Caco-2 (cell line): ENCODE measurements around the gene SLC44A4. TPM values are rescaled to one million over a fixed set of nuclear protein-coding genes. Genes with fewer than 3 reads are reported as not detected.

Experiments
- BruUV-seq: library from RNA; stranded (reverse); fragments of 400-500 nt; replicated peaks from 2 replicates; lab custom pipeline; 2021; lab: Mats Ljungman, UMichigan
- CTCF ChIA-PET: fragments of 300-600 bp; sonication (Branson Sonifier 250); formaldehyde crosslinking; loops from one replicate; lab custom pipeline; 2022; ENCODE audit warnings: antibody characterized with exemption; lab: Charles Lee
- POLR2A ChIA-PET: fragments of 300-600 bp; sonication (Branson Sonifier 250); formaldehyde crosslinking; loops from one replicate; lab custom pipeline; 2022; ENCODE audit warnings: antibody characterized with exemption; lab: Charles Lee
- DNase-seq, 2 experiments: peaks; one replicate each; pipeline versions ENCODE4 v3.0.0 to v3.0.0-alpha.2; 2020 to 2022
- H3K27me3 ChIP-seq: replicated peaks from 2 replicates; pipeline ENCODE4 v1.6.0; 2011; ENCODE audit warnings: low read length; ENCODE audit not compliant: control insufficient read depth, insufficient read depth
- H3K36me3 ChIP-seq: 2 replicates; pipeline ENCODE4 v1.5.1; 2011; ENCODE audit warnings: low read length; ENCODE audit not compliant: control insufficient read depth, insufficient read depth
- H3K4me1 ChIP-seq: fragments of 250-450 bp; sonication (Bioruptor Pico); 2 replicates; pipeline ENCODE4 v1.5.1; 2020; ENCODE audit warnings: mild to moderate bottlenecking
- H3K4me3 ChIP-seq: 2 replicates; pipeline ENCODE4 v1.5.1; 2011; ENCODE audit warnings: low read depth, mild to moderate bottlenecking, control low read depth, low read length
- H3K9me3 ChIP-seq: fragments of 250-450 bp; sonication (Bioruptor Pico); 2 replicates; pipeline ENCODE4 v1.5.1; 2020; ENCODE audit warnings: mild to moderate bottlenecking, moderate library complexity
- H3K27ac Mint-ChIP-seq: one replicate; pipeline ENCODE4 v1.8.0; 2022; ENCODE audit warnings: mixed read lengths; ENCODE audit not compliant: unreplicated experiment
- H3K27me3 Mint-ChIP-seq: one replicate; pipeline ENCODE4 v1.8.0; 2022; ENCODE audit warnings: mixed read lengths; ENCODE audit not compliant: insufficient read depth, unreplicated experiment
- H3K36me3 Mint-ChIP-seq: one replicate; pipeline ENCODE4 v1.8.0; 2022; ENCODE audit warnings: mild to moderate bottlenecking, mixed read lengths; ENCODE audit not compliant: insufficient read depth, unreplicated experiment
- H3K4me1 Mint-ChIP-seq: one replicate; pipeline ENCODE4 v1.8.0; 2022; ENCODE audit warnings: low read depth, mixed read lengths; ENCODE audit not compliant: unreplicated experiment
- H3K4me3 Mint-ChIP-seq: one replicate; pipeline ENCODE4 v1.8.0; 2022; ENCODE audit warnings: mild to moderate bottlenecking, moderate library complexity, mixed read lengths; ENCODE audit not compliant: unreplicated experiment
- H3K9me3 Mint-ChIP-seq: one replicate; pipeline ENCODE4 v1.8.0; 2022; ENCODE audit warnings: mixed read lengths; ENCODE audit not compliant: unreplicated experiment
- CTCF ChIP-seq, 2 experiments: fragments of 200-600 bp in 1 of 2; IDR thresholded peaks; 1 replicate in 1 of 2; 2 replicates in 1 of 2; pipeline versions ENCODE4 v1.5.1 to v1.8.0; 2011 to 2022; ENCODE audit warnings: antibody characterized with exemption in 1 of 2, control low read depth in 1 of 2, inconsistent platforms in 1 of 2, low read depth in 1 of 2, low read length in 1 of 2, mild to moderate bottlenecking in 1 of 2, moderate library complexity in 1 of 2; ENCODE audit not compliant: insufficient read depth in 1 of 2, severe bottlenecking in 1 of 2, unreplicated experiment in 1 of 2
- intact Hi-C: fragments of 100-400 bp; cut with micrococcal nuclease; formaldehyde crosslinking; loops from one replicate; pipeline ENCODE4 v1.10.0; 2022; ENCODE audit not compliant: unreplicated experiment
- total RNA-seq: library from RNA; stranded (reverse); gene quantifications from 2 replicates; pipeline ENCODE4 v1.2.3, GENCODE V29; 2022

The SLC44A4 gene
- total RNA-seq, 1 experiment from 2014 or later: 0.57 TPM

DNA sequence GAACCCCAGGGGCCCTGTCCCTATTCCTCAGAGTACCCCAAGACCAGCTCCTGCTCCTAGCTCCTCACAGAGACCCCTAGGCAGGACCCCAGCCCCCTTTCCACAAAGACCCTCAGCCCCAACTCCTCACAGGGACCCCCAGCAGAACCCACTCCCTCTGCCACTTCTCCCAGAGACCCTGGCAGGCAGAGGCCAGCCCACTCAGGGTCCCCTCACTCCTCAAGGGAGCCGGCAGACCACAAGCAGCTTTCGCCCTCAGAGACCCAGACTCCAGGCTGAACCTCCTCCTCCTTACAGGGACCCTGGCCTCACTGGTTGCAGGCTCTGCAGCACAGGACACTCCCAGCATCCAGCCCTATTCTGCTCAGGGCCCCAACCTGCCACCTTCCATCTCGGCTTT is 575 bp downstream of the SLC44A4 start:
- no TSS peak for BruUV-seq
- Histone ChIP-seq H3K36me3 (no peaks in the 10 kb centered on the region; the same call in 1 of the 2 replicates), H3K27me3 (no peaks in the 10 kb centered on the region), H3K4me1 (peaks cover 15% of the 10 kb centered on the region; the same call in 1 of the 2 replicates), H3K9me3 (no peaks in the 10 kb centered on the region), H3K4me3 (no peak overlapping the region)
- Mint-ChIP-seq H3K36me3 (peaks cover 25% of the 10 kb centered on the region), H3K4me3 (no peak overlapping the region), H3K4me1 (peaks cover 8% of the 10 kb centered on the region), H3K9me3 (no peaks in the 10 kb centered on the region), H3K27ac (peak overlapping the region; percentile 84), H3K27me3 (no peaks in the 10 kb centered on the region)
- ChIA-PET CTCF (no interaction called here), POLR2A (no interaction called here)
- no peak for DNase-seq
- no peak for TF ChIP-seq CTCF (IDR thresholded peaks at IDR 0.05; ENCODE audit: insufficient read depth in 1 of 2, low read depth in 1 of 2, low read length in 1 of 2, severe bottlenecking in 1 of 2, unreplicated experiment in 1 of 2)
- intact Hi-C loops: no loop called here

- H3K4me1 Mint-ChIP-seq: peaks cover 8% of the 10 kb centered on the region
- no peaks in the 10 kb centered on the region for H3K9me3 Mint-ChIP-seq
- Histone ChIP-seq H3K27me3 (no peaks in the 10 kb centered on the region), H3K4me1 (peaks cover 15% of the 10 kb centered on the region; the same call in 1 of the 2 replicates), H3K9me3 (no peaks in the 10 kb centered on the region), H3K4me3 (no peak overlapping the region), H3K36me3 (no peaks in the 10 kb centered on the region; the same call in 1 of the 2 replicates)
- ChIA-PET POLR2A (no interaction called here), CTCF (no interaction called here)
- peak overlapping the region; percentile 84 for H3K27ac Mint-ChIP-seq
- BruUV-seq: no TSS peak
- no peak overlapping the region for H3K4me3 Mint-ChIP-seq
- DNase-seq: peak in 1 of 2 experiments; percentile 66
- TF ChIP-seq CTCF (IDR thresholded peaks at IDR 0.05; ENCODE audit: insufficient read depth in 1 of 2, low read depth in 1 of 2, low read length in 1 of 2, severe bottlenecking in 1 of 2, unreplicated experiment in 1 of 2): no peak
- no peaks in the 10 kb centered on the region for H3K27me3 Mint-ChIP-seq
- intact Hi-C loops: no loop called here
- peaks cover 20% of the 10 kb centered on the region for H3K36me3 Mint-ChIP-seq
Measured at GRCh38 chr6:31877651-31878161, 1.1 kb downstream of the SLC44A4 start.

- H3K36me3 ChIP-seq: no peaks in the 10 kb centered on the region; the same call in 1 of the 2 replicates
- H3K4me3 Mint-ChIP-seq: no peak overlapping the region
Measured at GRCh38 chr6:31877125-31877650, 1.6 kb downstream of the SLC44A4 start.

More at GRCh38 chr6:31877125-31877650, 1.6 kb downstream of the SLC44A4 start:
- ChIA-PET POLR2A (no interaction called here), CTCF (interaction anchor here (0.6 kb wide), 1 partner anchor 100 kb away, joined by 4 read pairs; no protein-coding TSS in a partner anchor)
- no peaks in the 10 kb centered on the region for H3K9me3 Mint-ChIP-seq
- no peak for DNase-seq
- BruUV-seq: no TSS peak
- no peaks in the 10 kb centered on the region for H3K27me3 Mint-ChIP-seq
- H3K27ac Mint-ChIP-seq: peak overlapping the region; percentile 84
- intact Hi-C loops: no loop called here
- H3K4me1 Mint-ChIP-seq: peaks cover 8% of the 10 kb centered on the region
- TF ChIP-seq CTCF (IDR thresholded peaks at IDR 0.05; ENCODE audit: insufficient read depth in 1 of 2, low read depth in 1 of 2, low read length in 1 of 2, severe bottlenecking in 1 of 2, unreplicated experiment in 1 of 2): no peak
- Histone ChIP-seq H3K9me3 (no peaks in the 10 kb centered on the region), H3K27me3 (no peaks in the 10 kb centered on the region), H3K4me1 (peaks cover 15% of the 10 kb centered on the region; the same call in 1 of the 2 replicates), H3K4me3 (no peak overlapping the region)
- peaks cover 15% of the 10 kb centered on the region for H3K36me3 Mint-ChIP-seq
